CD4-positive, alpha-beta T cell treated with Interferon alpha-2 for 1 hour (primary cell): ENCODE data around the gene PTPMT1.
"Not testable (repeated sequence)": the region's sequence is repeated elsewhere in the genome, so short reads cannot be mapped to it uniquely, and the experiment has no call there.

Source experiments
- DNase-seq, 2 donors: peaks; one replicate each; pipeline ENCODE4 v3.0.0-alpha.2; 2020 to 2022

Gene PTPMT1

GRCh38 chr11:47550288-47551047 lies 14.9 kb upstream of the PTPMT1 start:
- DNase-seq = no peak

GRCh38 chr11:47551086-47551485 lies 14.3 kb upstream of the PTPMT1 start:
- peak in 1 of 2 donors; percentile 37 for DNase-seq

- DNase-seq = peak in 1 of 2 donors; percentile 25
Measured at GRCh38 chr11:47552056-47552565, 13.3 kb upstream of the PTPMT1 start.

- peak; percentile 90 to 93 for DNase-seq
Measured at GRCh38 chr11:47552566-47553405, 12.6 kb upstream of the PTPMT1 start, which contains the start of gene CELF1. CELF1 (minus strand) TSS chr11:47553132; CDS start chr11:47499523, 53,609 bp downstream.

GRCh38 chr11:47553406-47553743 lies 12.0 kb upstream of the PTPMT1 start:
- DNase-seq = no peak

- DNase-seq = not testable (repeated sequence)
Measured at GRCh38 chr11:47557004-47557403, 8.4 kb upstream of the PTPMT1 start.

- DNase-seq = no peak
Measured at GRCh38 chr11:47558695-47559094, 6.7 kb upstream of the PTPMT1 start.

GRCh38 chr11:47560426-47560825 lies 5.0 kb upstream of the PTPMT1 start:
- DNase-seq = no peak

- DNase-seq = not testable (repeated sequence)
Measured at GRCh38 chr11:47562393-47562792, 3.0 kb upstream of the PTPMT1 start.

- not testable (repeated sequence) for DNase-seq
Measured at GRCh38 chr11:47564366-47564765, 1.0 kb upstream of the PTPMT1 start.

- DNase-seq = no peak
Measured at GRCh38 chr11:47564933-47565339, 463 bp upstream of the PTPMT1 start.

- DNase-seq = no peak
Measured at GRCh38 chr11:47566149-47566698, 825 bp downstream of the PTPMT1 start.

- no peak for DNase-seq
Measured at GRCh38 chr11:47569646-47570045, 4.2 kb downstream of the PTPMT1 start.

GRCh38 chr11:47570651-47571356 lies 5.4 kb downstream of the PTPMT1 start:
- DNase-seq = no peak

- no peak for DNase-seq
Measured at GRCh38 chr11:47571357-47571729, 5.9 kb downstream of the PTPMT1 start.

- no peak for DNase-seq
Measured at GRCh38 chr11:47571895-47572294, 6.5 kb downstream of the PTPMT1 start.

GRCh38 chr11:47572715-47573255 lies 7.4 kb downstream of the PTPMT1 start:
- DNase-seq = no peak

- DNase-seq = no peak
Measured at GRCh38 chr11:47573321-47573720, 7.9 kb downstream of the PTPMT1 start.

GRCh38 chr11:47577460-47578041 lies 12.2 kb downstream of the PTPMT1 start:
- no peak for DNase-seq

- peak; percentile 82 to 92 for DNase-seq
Measured at GRCh38 chr11:47578524-47579494, 13.4 kb downstream of the PTPMT1 start, which contains the start of the genes KBTBD4 and NDUFS3. KBTBD4 (minus strand) TSS chr11:47578970; CDS start chr11:47578951, 19 bp downstream. NDUFS3 (plus strand) TSS chr11:47579074; CDS start chr11:47579092, 18 bp downstream.

- DNase-seq = no peak
Measured at GRCh38 chr11:47583844-47584243, 18.4 kb downstream of the PTPMT1 start.
